Measurements from ENCODE around the gene ELP4.

Gene ELP4

GRCh38 chr11:31815711-31816467 is 306.3 kb downstream of the ELP4 start:
- peak; percentile 57 for DNase-seq

- no peak for DNase-seq
Observed at GRCh38 chr11:31816468-31817053, 307.0 kb downstream of the ELP4 start.

- DNase-seq = peak; percentile 57
Observed at GRCh38 chr11:31817054-31817620, 307.6 kb downstream of the ELP4 start.

GRCh38 chr11:31817621-31818424 is 308.3 kb downstream of the ELP4 start:
- DNase-seq = no peak

GRCh38 chr11:31818425-31818755 is 308.8 kb downstream of the ELP4 start:
- DNase-seq = no peak

- peak; percentile 42 for DNase-seq
Observed at GRCh38 chr11:31818874-31819331, 309.3 kb downstream of the ELP4 start.

GRCh38 chr11:31819621-31820437 is 310.3 kb downstream of the ELP4 start:
- DNase-seq = peak; percentile 48

GRCh38 chr11:31820438-31820818 is 310.9 kb downstream of the ELP4 start:
- DNase-seq = peak; percentile 49

- no peak for DNase-seq
Observed at GRCh38 chr11:31821235-31821764, 311.7 kb downstream of the ELP4 start.

- no peak for DNase-seq
Observed at GRCh38 chr11:31821766-31822165, 312.2 kb downstream of the ELP4 start.

- DNase-seq = peak; percentile 41
Observed at GRCh38 chr11:31822175-31822926, 312.8 kb downstream of the ELP4 start.

GRCh38 chr11:31822927-31823643 is 313.5 kb downstream of the ELP4 start:
- DNase-seq = peak; percentile 41

GRCh38 chr11:31823644-31824331 is 314.2 kb downstream of the ELP4 start:
- peak; percentile 40 for DNase-seq

GRCh38 chr11:31824332-31824878 is 314.8 kb downstream of the ELP4 start:
- no peak for DNase-seq

- peak; percentile 53 for DNase-seq
Observed at GRCh38 chr11:31824879-31825837, 315.6 kb downstream of the ELP4 start.

- peak; percentile 41 for DNase-seq
Observed at GRCh38 chr11:31825838-31826484, 316.4 kb downstream of the ELP4 start.

GRCh38 chr11:31826536-31827438 is 317.2 kb downstream of the ELP4 start:
- peak; percentile 46 for DNase-seq
